AG10803 (cell line): Measurements from ENCODE around the gene LDB3.
A peak's percentile ranks its signal among the peaks of the same experiment; 100 is the strongest.

Experiments used
- DNase-seq: peaks from one replicate; pipeline ENCODE4 v3.0.0; 2010; ENCODE audit warnings: low read depth
- H3K4me3 ChIP-seq: 2 replicates; pipeline ENCODE4 v1.5.1; 2011; ENCODE audit warnings: mild to moderate bottlenecking, low read length, control low read depth
- TF ChIP-seq, protein P1 (sequence below): conservative IDR thresholded peaks from 2 replicates; pipeline ENCODE4 v1.5.1; 2011; ENCODE audit warnings: mild to moderate bottlenecking, low read length, control low read depth, inconsistent platforms

LDB3 gene

DNA sequence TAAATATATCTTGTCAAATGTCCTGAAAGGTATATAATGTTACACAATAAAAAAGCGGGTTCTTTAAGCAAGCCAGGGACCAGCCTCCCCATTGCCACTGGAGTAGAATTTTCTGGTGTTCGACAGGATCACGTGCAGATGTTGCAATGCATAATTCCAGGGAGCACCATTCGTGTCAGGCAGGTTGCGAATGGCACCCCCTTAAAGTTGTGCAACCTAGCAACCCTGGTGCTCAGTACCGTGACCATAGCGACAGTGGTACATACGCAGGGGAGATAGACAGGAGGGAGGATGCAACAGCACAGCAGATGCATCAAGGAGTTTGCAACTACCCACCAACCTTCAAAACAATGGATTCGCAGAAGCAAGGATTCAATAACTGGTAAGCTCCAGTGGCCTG lies 81.5 kb downstream of the LDB3 start:
- no peak for DNase-seq
- TF ChIP-seq, protein P1, sequence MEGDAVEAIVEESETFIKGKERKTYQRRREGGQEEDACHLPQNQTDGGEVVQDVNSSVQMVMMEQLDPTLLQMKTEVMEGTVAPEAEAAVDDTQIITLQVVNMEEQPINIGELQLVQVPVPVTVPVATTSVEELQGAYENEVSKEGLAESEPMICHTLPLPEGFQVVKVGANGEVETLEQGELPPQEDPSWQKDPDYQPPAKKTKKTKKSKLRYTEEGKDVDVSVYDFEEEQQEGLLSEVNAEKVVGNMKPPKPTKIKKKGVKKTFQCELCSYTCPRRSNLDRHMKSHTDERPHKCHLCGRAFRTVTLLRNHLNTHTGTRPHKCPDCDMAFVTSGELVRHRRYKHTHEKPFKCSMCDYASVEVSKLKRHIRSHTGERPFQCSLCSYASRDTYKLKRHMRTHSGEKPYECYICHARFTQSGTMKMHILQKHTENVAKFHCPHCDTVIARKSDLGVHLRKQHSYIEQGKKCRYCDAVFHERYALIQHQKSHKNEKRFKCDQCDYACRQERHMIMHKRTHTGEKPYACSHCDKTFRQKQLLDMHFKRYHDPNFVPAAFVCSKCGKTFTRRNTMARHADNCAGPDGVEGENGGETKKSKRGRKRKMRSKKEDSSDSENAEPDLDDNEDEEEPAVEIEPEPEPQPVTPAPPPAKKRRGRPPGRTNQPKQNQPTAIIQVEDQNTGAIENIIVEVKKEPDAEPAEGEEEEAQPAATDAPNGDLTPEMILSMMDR: no peak
- H3K4me3 ChIP-seq: no peak overlapping the region

DNA sequence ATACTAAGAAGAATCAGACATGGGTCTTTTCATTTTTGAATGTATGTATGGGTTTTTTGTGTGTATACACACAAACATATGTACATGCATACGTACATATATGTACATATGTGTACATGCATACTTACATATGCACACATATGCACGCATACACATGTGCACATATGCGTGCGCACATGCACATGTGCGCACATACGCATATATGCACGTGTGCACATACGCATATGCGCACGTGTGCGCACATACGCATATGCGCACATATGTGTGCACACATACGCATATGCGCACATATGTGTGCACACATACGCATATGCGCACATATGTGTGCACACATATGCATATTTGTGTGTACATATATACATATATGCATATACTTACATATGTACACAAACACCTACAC lies 83.2 kb downstream of the LDB3 start:
- no peak overlapping the region for H3K4me3 ChIP-seq
- TF ChIP-seq, protein P1: no peak
- no peak for DNase-seq

DNA sequence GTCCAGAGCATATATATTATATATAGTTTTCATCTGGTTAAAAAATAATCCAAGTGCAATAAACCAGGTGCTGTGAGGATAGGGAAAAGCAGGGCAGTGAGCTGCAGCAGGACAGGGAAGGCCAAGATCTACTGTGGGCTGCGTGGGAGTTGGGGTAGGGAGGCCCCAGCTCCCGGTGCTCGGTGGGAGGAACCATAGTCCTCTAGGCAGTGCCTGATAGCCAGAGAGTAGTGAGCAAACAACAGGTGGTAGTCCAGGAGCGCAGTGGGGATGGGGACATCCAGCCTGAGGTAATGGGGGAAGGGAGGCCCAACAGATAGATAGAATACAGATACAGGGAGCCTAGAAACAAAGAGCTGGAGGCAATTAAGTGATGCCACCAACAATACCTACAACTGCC lies 84.0 kb downstream of the LDB3 start:
- no peak for DNase-seq
- TF ChIP-seq, protein P1: no peak
- no peak overlapping the region for H3K4me3 ChIP-seq

DNA sequence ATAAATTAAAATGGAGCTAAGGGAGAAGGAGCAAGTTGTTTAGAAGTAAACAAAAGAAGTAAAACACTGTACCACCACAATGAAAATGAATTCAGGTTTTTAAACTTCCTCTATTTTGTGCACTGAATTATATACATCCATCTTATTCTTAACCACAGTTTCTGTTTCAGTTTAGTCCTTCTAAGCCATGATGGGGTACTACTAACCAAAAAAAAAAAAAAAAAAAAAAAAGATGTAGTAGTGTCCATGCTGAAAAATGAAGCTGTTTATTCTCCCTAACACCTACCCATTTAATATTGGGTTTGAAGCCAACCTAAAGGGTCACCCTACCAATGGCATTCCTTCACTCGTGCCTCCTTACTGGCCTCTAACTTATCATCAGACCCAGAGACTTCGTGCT lies 84.7 kb downstream of the LDB3 start:
- TF ChIP-seq, protein P1: no peak
- no peak overlapping the region for H3K4me3 ChIP-seq
- DNase-seq: no peak

DNA sequence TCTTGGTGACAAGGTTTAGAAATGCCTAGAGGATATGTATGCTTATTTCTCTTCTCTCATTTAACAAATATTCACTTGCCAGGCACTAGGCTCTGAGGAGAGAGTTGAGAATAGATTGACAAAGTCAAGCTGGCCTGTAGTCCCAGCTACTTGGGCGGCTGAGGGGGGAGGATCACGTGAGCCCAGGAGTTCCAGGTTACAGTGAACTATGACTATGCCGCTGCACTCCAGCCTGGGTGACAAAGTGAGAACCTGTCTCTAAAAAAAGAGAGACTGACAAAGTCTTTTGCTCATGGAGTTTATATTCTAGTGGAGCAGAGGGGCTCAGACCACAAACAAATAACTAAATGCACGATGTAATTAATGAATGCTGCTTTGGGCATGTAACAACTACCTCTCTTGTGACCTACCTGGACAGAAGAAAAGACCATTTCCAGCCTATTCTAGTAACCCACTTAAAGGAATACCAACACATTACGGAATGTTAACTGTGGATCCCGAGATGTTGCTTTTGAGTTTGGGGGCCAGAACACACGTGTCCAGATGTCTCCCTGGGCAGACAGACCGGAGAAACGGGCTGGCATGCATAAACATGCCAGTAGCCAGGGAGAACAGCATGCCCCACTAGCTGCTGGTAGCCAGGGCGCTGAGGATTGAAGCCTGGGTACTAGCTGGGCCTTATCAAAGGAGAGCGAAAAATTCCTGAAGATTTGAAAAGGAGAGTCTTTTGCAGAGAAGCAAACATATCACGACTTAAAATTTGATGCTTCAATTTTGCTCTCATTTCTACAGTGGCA lies 85.5 kb downstream of the LDB3 start:
- H3K4me3 ChIP-seq: no peak overlapping the region
- TF ChIP-seq, protein P1: no peak
- no peak for DNase-seq

DNA sequence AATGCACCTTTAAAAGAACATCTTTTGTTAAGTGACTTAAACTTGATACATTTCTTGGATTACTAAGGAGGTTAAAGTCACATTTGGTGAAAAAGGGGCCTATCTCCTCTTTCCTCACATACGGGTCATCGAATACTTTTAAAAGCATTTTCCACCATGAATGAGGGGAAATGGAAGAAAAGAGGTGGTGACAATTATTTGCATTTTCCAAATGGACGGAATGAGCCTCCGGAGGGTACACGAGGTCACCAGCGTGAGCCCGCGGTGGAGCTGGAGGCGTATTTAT lies 87.1 kb downstream of the LDB3 start:
- peak overlapping the region; percentile 82 for H3K4me3 ChIP-seq
- TF ChIP-seq, protein P1: no peak
- DNase-seq: no peak

DNA sequence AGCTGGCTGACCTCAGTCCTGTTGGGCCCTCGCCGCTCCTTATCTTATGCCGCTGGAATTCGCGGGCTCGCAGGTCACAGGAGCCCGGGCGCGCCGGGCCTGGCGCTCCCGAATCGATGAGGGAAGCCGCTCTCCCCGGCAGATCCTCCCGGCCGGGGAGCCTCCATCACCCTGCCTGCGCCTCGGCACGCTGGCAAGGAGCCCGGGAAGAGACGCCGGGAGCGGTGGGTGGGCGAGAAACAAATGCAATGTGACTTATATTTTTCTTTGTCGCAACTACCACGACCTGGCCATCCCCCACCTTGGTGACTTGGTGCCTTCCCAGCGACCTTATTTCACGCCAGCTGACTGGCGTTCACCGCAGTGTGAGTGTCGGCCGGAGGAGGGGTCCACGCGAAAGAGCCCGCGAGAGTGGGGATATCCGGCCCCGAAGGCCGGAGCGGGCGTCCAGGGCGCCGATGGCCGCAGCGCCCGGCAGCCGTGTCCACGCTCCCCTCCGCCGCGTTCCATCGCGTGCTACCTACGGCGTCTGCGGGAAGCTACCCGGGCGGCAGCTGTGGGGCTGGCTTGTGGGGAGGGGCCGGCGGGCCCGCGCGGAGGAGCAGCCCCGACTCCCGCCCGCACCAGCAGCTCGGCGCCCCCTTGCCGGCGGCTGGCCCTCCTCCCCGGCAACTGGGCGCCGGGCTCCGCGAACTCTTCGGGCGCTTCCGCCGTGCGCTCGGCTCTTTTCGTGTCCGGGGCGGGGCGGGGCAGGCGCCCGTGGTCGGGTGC lies 87.6 kb downstream of the LDB3 start:
- TF ChIP-seq, protein P1: no peak
- H3K4me3 ChIP-seq: peak overlapping the region; percentile 82
- peak; percentile 83 for DNase-seq
